H1 (cell line): ENCODE data around the gene MYLK. TPM values are rescaled to one million over a fixed set of nuclear protein-coding genes. Genes with fewer than 3 reads are reported as not detected.

ENCODE experiments used
- CTCF ChIA-PET: fragments of 300-600 bp; sonication (Branson Sonifier 250); formaldehyde crosslinking; loops from one replicate; lab custom pipeline; 2021; ENCODE audit not compliant: partially characterized antibody; lab: Charles Lee
- POLR2A ChIA-PET: fragments of 300-600 bp; sonication (Branson Sonifier 250); formaldehyde crosslinking; loops from one replicate; lab custom pipeline; 2021; ENCODE audit warnings: inconsistent platforms; ENCODE audit not compliant: partially characterized antibody; lab: Charles Lee
- DNase-seq, 2 experiments: peaks; one replicate each; pipeline versions ENCODE4 v3.0.0 to v3.0.0-alpha.2; 2010 to 2022; ENCODE audit warnings: low spot score in 2 of 2, low read depth in 1 of 2, mixed read lengths in 1 of 2
- FAIRE-seq: peaks from 2 replicates; lab custom pipeline; 2011; peaks lifted over from hg19 to GRCh38; lab: Jason Lieb, UNC
- H2AFZ ChIP-seq: 2 replicates; pipeline ENCODE4 v1.8.1; 2012; ENCODE audit warnings: low read length, inconsistent platforms
- H2AK5ac ChIP-seq: 2 replicates; pipeline ENCODE4 v1.6.1; 2013; ENCODE audit warnings: low read depth, low read length
- H2BK120ac ChIP-seq: replicated peaks from 2 replicates; pipeline ENCODE3; 2013; ENCODE audit warnings: low read depth, low read length, inconsistent platforms
- H2BK12ac ChIP-seq: 2 replicates; pipeline ENCODE4 v1.6.1; 2013; ENCODE audit warnings: low read depth, low read length
- H2BK15ac ChIP-seq: 2 replicates; pipeline ENCODE4 v1.6.1; 2013; ENCODE audit warnings: low read length
- H2BK20ac ChIP-seq: 2 replicates; pipeline ENCODE4 v1.6.1; 2013; ENCODE audit warnings: low read length
- H2BK5ac ChIP-seq: 2 replicates; pipeline ENCODE4 v1.6.1; 2013; ENCODE audit warnings: low read depth, low read length
- H3K14ac ChIP-seq: 2 replicates; pipeline ENCODE4 v1.6.1; 2013; ENCODE audit warnings: inconsistent platforms; ENCODE audit not compliant: insufficient read length
- H3K18ac ChIP-seq: 2 replicates; pipeline ENCODE4 v1.6.1; 2013; ENCODE audit warnings: low read length; ENCODE audit errors: extremely low read depth
- H3K23ac ChIP-seq: 2 replicates; pipeline ENCODE4 v1.6.1; 2013; ENCODE audit warnings: inconsistent platforms; ENCODE audit not compliant: insufficient read length
- H3K23me2 ChIP-seq: 2 replicates; pipeline ENCODE4 v1.6.1; 2013; ENCODE audit warnings: low read depth, low read length
- H3K27ac ChIP-seq: 2 replicates; pipeline ENCODE4 v1.6.1; 2011; ENCODE audit warnings: low read depth, low read length, inconsistent platforms
- H3K27me3 ChIP-seq, 4 experiments: replicated peaks in 1 of 4; 1 replicate in 1 of 4; 2 replicates in 3 of 4; pipeline versions ENCODE4 v1.6.1 to v1.8.1; 2011 to 2013; ENCODE audit warnings: low read length in 3 of 4, mild to moderate bottlenecking in 3 of 4, inconsistent platforms in 2 of 4, mixed read lengths in 2 of 4, moderate library complexity in 1 of 4; ENCODE audit not compliant: control insufficient read depth in 3 of 4, insufficient read depth in 3 of 4; ENCODE audit errors: extremely low read depth in 1 of 4
- H3K36me3 ChIP-seq, 4 experiments: 2 replicates each; pipeline versions ENCODE4 v1.6.1 to v1.8.1; 2011 to 2013; ENCODE audit warnings: mild to moderate bottlenecking in 4 of 4, low read length in 3 of 4, moderate library complexity in 2 of 4, control low read depth in 1 of 4, inconsistent platforms in 1 of 4; ENCODE audit not compliant: insufficient read depth in 4 of 4, control insufficient read depth in 2 of 4
- H3K4ac ChIP-seq: replicated peaks from 2 replicates; pipeline ENCODE3; 2013; ENCODE audit warnings: low read length, low read depth, mixed read lengths, inconsistent platforms; ENCODE audit not compliant: insufficient read length
- H3K4me1 ChIP-seq, 4 experiments: replicated peaks in 1 of 4; 1 replicate in 1 of 4; 2 replicates in 3 of 4; pipeline versions ENCODE4 v1.6.1 to v1.8.1; 2011 to 2013; ENCODE audit warnings: low read length in 3 of 4, inconsistent platforms in 2 of 4, mixed read lengths in 1 of 4; ENCODE audit not compliant: insufficient read depth in 4 of 4, control insufficient read depth in 3 of 4
- H3K4me2 ChIP-seq, 2 experiments: 2 replicates each; pipeline versions ENCODE4 v1.6.1 to v1.8.1; 2011 to 2013; ENCODE audit warnings: low read depth in 2 of 2, low read length in 2 of 2, control low read depth in 1 of 2, inconsistent platforms in 1 of 2, mild to moderate bottlenecking in 1 of 2; ENCODE audit not compliant: insufficient read depth in 1 of 2
- H3K4me3 ChIP-seq, 4 experiments: fragments of 200-600, 300-600 bp in 1 of 4; sonication (generic), shearing (Covaris generic), sonication (Bioruptor Twin) in 1 of 4; 2 replicates each; pipeline versions ENCODE4 v1.5.1 to v1.8.1; 2011 to 2016; ENCODE audit warnings: low read length in 4 of 4, low read depth in 3 of 4, control low read depth in 2 of 4, inconsistent platforms in 2 of 4, mild to moderate bottlenecking in 2 of 4, mixed read lengths in 1 of 4, moderate library complexity in 1 of 4; ENCODE audit not compliant: insufficient read depth in 2 of 4; ENCODE audit errors: extremely low read depth in 1 of 4
- H3K56ac ChIP-seq: replicated peaks from 2 replicates; pipeline ENCODE3; 2013; ENCODE audit warnings: low read depth, mild to moderate bottlenecking, mixed read lengths, low read length, inconsistent platforms; ENCODE audit not compliant: insufficient read length
- H3K79me1 ChIP-seq: 2 replicates; pipeline ENCODE4 v1.6.1; 2013; ENCODE audit warnings: low read depth, low read length, control low read depth
- H3K79me2 ChIP-seq, 2 experiments: 2 replicates each; pipeline versions ENCODE4 v1.6.1 to v1.8.1; 2012 to 2013; ENCODE audit warnings: low read length in 2 of 2, mild to moderate bottlenecking in 2 of 2, inconsistent platforms in 1 of 2; ENCODE audit not compliant: insufficient read depth in 2 of 2, control insufficient read depth in 1 of 2
- H3K9ac ChIP-seq, 4 experiments: replicated peaks in 1 of 4; 1 replicate in 1 of 4; 2 replicates in 3 of 4; pipeline versions ENCODE4 v1.6.1 to v1.8.1; 2011 to 2013; ENCODE audit warnings: low read depth in 3 of 4, low read length in 3 of 4, control low read depth in 2 of 4, mild to moderate bottlenecking in 2 of 4, moderate library complexity in 2 of 4, inconsistent platforms in 1 of 4; ENCODE audit errors: extremely low read depth in 1 of 4
- H3K9me3 ChIP-seq, 2 experiments: 2 replicates each; pipeline versions ENCODE4 v1.6.1 to v1.8.1; 2012 to 2013; ENCODE audit warnings: mild to moderate bottlenecking in 2 of 2, moderate library complexity in 2 of 2, control low read depth in 1 of 2, inconsistent platforms in 1 of 2, low read depth in 1 of 2, low read length in 1 of 2, mixed read lengths in 1 of 2; ENCODE audit not compliant: insufficient read depth in 2 of 2
- H4K20me1 ChIP-seq, 2 experiments: replicated peaks in 1 of 2; 2 replicates each; pipeline versions ENCODE3 to v1.8.1; 2011 to 2013; ENCODE audit warnings: inconsistent platforms in 2 of 2, low read length in 2 of 2, mild to moderate bottlenecking in 1 of 2; ENCODE audit not compliant: insufficient read depth in 2 of 2, control insufficient read depth in 1 of 2
- H4K5ac ChIP-seq: 2 replicates; pipeline ENCODE4 v1.6.1; 2013; ENCODE audit warnings: low read length, low read depth, mixed read lengths, inconsistent platforms; ENCODE audit not compliant: insufficient read length
- H4K8ac ChIP-seq: 2 replicates; pipeline ENCODE4 v1.8.0; 2013; ENCODE audit warnings: mild to moderate bottlenecking, moderate library complexity, low read length, inconsistent platforms; ENCODE audit not compliant: insufficient read depth; ENCODE audit errors: extremely low read depth
- H4K91ac ChIP-seq: replicated peaks from 2 replicates; pipeline ENCODE3; 2013; ENCODE audit warnings: low read length, mixed read lengths, inconsistent platforms; ENCODE audit not compliant: insufficient read length
- WGBS, 2 experiments: shearing (Covaris generic) in 1 of 2; methylation state at CpG; one replicate each; pipeline versions ENCODE4 v1.1.6 to v1.1.7; 2013 to 2015; ENCODE audit warnings: low lambda C conversion rate in 2 of 2, mixed read lengths in 2 of 2, inconsistent platforms in 1 of 2, low coverage in 1 of 2, missing lambda C conversion rate in 1 of 2; ENCODE audit not compliant: insufficient replicate concordance in 2 of 2, insufficient coverage in 1 of 2, insufficient read length in 1 of 2; ENCODE audit errors: extremely low coverage in 1 of 2, missing lambda C conversion rate in 1 of 2; 5-methylcytosine and 5-hydroxymethylcytosine counted together
- polyA plus RNA-seq, 7 experiments: library from polyadenylated mRNA; depleted of rRNA in 3 of 7; stranded (reverse) in 5 of 7; unstranded in 2 of 7; fragments of >200 nt in 5 of 7; fragments of 200-250 nt in 2 of 7; gene quantifications; 1 replicate in 5 of 7; 2 replicates in 1 of 7; 4 replicates in 1 of 7; pipeline versions ENCODE4 v1.2.1 to v1.2.3, GENCODE V29; 2011 to 2013; ENCODE audit warnings: missing spikeins in 2 of 7, mixed read lengths in 2 of 7
- total RNA-seq: library from RNA; stranded (reverse); fragmentation: NEBNext Ultra II Directional; extraction: Animal tissue kit (Norgen Biotek cat#: 25700); gene quantifications from 2 replicates; pipeline ENCODE4 v1.2.1, GENCODE V29; 2021

MYLK gene
- total and polyA plus RNA-seq, 2 of the 8 experiments (the other 6 are each of a cell fraction or from before 2014, with no cell fraction given): 11.6 to 21.3 TPM

- CTCF ChIA-PET: interaction anchor here (2.3 kb wide), 1 partner anchor 10 kb away, joined by 12 read pairs; no protein-coding TSS in a partner anchor
- Histone ChIP-seq H3K27me3 (no peaks in the 10 kb centered on the region), H3K4me3 (no peak overlapping the region), H4K91ac (no peak overlapping the region), H3K79me2 (no peaks in the 10 kb centered on the region), H3K4ac (no peak overlapping the region), H3K9me3 (no peaks in the 10 kb centered on the region), H2AFZ (no peak overlapping the region), H3K23ac (no peak overlapping the region), H3K14ac (no peak overlapping the region), H3K4me1 (peaks cover 0 to 5% (median 0%) of the 10 kb centered on the region in 4 experiments; a peak in 1 of 7 replicates), H3K23me2 (no peaks in the 10 kb centered on the region), H2AK5ac (no peak overlapping the region), H4K20me1 (no peaks in the 10 kb centered on the region), H4K5ac (no peak overlapping the region), H2BK20ac (no peak overlapping the region), H2BK120ac (no peak overlapping the region), H3K36me3 (no peaks in the 10 kb centered on the region), H3K18ac (no peak overlapping the region), H3K56ac (no peak overlapping the region), H3K9ac (no peak overlapping the region), H2BK12ac (no peak overlapping the region), H2BK15ac (no peak overlapping the region), H3K27ac (no peak overlapping the region), H3K79me1 (no peaks in the 10 kb centered on the region; the same call in 1 of the 2 replicates), H3K4me2 (no peak overlapping the region), H2BK5ac (no peak overlapping the region), H4K8ac (no peak overlapping the region)
- POLR2A ChIA-PET: interaction anchor here (1.0 kb wide), 1 partner anchor 9 kb away, joined by 4 read pairs; no protein-coding TSS in a partner anchor
- FAIRE-seq (no peak), DNase-seq (no peak)
- WGBS, 2 experiments: 91% methylated on average over 1 of the region's 1 CpG; no CpG with 5 or more reads in 1 of the 2 experiments
These were observed 12.2 kb downstream of the MYLK start for GRCh38 chr3:123871946-123872345.
